Middle frontal gyrus (tissue), 1 donor: ENCODE measurements around the gene KDM5D.
A peak's percentile ranks its signal among the peaks of the same experiment; 100 is the strongest.

Experiments used
- DNase-seq: peaks from one replicate; pipeline ENCODE4 v3.0.0-alpha.2; 2015; ENCODE audit warnings: low spot score; ENCODE audit errors: extremely low spot score

Gene KDM5D

DNA sequence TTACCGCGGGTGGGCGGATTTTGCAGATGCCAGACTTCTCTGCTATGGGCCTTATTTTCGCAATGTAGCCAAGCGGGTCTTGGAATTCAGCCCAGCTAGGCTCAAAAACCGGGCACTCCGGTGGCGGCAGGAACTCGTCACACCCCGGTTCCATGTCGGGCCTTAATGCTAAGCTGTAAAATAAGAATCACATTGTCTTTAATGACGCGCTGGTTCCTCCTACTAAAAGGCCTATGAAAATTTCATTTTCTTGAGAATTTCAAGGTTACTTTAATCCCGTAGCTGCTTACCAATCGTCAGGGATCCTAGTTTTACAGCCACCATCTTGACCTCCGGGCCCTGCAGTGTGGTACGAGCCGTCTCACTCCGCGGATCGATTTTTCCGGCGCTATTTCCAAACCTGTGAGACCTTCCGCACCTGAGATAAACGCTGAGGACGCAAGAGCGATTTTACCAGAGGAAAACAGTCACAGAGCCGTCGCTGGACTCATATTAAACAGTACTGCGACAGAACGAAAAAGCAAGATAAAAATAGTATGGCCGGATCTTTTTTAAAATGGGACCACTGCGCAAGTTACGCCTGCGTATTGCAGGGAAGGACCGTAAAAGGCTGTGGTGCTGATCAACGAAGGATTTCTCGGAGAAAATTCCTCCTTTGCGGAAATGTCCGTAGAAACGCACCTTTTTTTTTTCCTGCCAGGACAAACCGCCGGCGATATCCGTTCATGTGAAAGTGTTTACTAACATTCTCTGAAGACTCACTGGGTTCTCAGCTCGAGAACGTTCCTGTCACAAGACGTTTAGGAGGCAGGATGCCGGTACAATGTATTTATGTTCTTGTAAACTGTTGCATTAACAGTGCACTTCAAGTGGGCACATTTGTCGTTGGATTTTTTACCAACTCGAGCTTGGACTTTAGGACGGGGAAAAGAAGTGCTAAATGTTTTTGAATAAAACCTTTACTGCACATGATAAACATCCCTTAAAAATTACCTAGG, at the start of gene KDM5D:
Gene KDM5D (minus strand): TSS at position 346 of the 998 bp plus-strand sequence. CDS start 192 bp downstream, at position 154.
- peak; percentile 7 for DNase-seq

DNA sequence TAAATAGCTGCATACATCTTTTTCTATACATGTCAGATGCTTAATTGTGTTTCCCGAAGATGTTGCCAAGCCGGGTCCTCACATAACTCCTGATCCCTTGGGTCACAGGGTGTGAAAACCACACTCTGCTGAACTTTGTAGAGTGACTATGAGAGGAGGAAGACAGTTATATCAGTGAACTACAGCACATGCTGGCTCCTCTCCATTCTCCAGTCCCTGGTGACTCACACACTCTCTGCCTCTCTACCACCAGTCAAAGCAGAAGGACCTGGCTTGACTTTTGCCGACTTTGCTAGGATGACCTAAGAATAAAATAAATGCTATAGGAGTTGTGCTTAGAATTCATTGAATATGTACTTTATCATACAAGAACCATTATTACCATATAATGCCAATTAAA, 23.8 kb upstream of the KDM5D start:
- no peak for DNase-seq

DNA sequence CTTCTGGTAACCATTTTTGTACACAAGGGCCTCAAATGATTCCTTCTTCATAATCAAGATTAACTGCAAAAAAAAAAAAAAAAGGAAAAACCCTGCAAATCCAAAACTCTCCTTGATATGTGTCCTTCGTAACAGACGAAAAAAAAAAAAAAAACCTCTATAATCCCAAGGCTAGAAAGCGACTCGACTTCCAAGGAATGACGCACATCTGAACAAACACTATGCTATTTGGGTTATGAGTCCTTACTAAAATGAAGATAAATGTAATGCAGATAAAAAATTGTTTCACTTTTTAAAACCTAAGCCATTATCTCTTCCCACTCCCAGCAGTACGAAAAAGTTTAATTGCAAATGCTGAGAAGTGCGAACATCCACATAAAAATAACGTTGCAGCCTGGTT, 1.2 kb downstream of the KDM5D start:
- no peak for DNase-seq

DNA sequence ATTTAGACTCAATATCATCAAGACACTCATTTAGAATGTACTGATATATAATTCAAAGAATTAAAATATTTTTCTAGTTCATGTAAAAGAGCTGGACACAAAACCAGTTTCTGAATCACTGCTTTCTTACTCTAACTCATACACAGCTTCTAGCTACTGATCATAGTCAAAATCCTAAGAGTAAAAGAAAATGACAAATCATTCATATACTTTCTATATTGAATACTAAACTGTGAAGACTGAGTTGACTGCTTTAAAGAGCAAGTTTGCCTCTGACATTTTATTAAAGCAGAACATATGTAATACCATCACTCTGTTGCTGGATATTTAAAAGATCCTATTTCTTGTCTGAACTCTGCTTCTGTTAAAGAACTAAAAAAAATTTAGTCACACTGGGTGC, 2.4 kb downstream of the KDM5D start:
- DNase-seq: no peak

DNA sequence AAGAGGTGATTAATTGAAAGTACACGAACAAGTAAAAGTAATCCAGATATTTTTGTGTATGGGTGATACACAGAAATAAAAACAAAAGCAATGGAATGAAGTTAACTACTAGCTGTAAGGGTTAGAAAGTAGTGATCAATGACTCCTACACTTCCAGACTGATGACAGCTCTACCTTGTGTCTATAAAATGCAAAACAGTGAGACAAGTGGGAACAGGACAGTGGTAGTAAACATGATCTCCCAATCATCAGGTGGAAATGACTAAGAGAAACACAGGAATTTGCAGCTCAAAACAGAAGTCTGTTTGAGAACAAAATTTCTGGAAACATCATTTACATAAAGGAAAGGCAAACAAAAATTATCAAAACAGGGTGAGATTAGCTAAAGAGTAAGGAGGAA, 10.1 kb downstream of the KDM5D start:
- no peak for DNase-seq

DNA sequence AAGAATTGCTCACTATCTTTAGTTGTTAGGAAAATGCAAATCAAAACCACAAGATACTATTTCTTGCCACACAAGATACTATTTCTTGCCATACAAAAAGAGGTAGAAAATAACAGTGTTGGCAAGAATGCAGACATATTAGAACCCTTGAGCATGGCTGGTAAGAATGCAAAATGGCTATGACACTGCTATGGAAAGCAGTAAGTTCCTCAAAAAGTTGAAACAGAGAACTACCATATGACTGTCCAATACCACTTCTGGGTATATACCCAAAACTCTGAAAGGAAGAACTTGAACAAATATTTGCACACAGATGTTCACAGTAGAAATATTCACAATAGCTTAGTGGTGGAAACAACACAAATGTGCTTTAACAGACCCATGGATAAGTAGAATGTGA, 26.6 kb downstream of the KDM5D start:
- no peak for DNase-seq

DNA sequence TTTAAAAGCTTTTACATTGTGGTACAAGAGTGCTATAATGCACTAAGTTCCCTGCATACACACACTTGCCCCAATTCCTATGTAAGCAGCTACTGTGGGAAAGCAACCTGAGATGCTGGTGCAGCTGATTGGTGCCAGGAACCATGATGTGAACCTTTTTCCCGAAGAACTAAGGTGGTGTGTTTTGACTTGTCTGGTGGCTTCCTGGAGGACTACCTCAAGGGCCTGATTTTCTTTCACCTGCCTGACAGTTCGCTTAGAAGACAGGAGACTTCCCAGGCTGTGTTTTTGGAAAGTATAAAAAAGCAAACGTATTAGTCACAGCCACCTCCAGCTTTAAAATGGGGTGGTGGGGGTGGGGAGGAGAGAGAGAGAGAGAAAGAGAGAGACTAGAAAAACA, 27.4 kb downstream of the KDM5D start:
- no peak for DNase-seq

DNA sequence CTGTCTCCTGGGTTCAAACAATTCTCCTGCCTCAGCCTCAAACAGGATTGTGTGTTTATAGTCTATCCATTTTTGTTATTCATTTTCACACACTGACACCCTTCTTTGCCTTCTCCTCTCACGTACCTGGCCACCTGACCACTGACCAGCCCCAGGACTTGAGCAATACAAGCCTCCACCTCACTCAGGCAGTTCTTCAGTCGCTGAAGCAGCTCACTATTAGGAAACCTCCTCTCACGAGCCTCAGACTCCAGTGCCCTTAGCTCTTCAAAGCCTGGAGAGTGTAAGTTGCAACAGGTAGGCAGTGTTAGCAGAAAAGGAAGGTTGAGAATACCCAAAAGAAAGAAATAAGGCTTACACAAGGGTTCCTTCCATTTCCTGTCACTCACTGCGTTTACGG, 29.3 kb downstream of the KDM5D start:
- no peak for DNase-seq

DNA sequence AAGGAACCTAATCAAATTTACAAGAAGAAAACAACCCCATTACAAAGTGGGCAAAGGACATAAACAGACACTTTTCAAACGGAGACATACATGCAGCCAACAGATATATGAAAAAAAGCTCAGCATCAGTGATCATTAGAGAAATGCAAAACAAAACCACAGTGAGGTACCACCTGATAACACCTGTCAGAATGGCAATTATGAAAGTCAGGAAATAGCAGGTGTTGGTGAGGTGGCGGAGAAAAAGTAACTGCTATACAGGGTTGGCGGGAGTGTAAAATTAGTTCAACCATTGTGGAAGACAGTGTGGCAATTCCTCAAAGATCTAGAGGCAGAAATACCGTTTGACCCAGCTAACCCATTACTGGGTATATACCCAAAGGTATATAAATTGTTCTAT, 31.1 kb downstream of the KDM5D start:
- DNase-seq: no peak

DNA sequence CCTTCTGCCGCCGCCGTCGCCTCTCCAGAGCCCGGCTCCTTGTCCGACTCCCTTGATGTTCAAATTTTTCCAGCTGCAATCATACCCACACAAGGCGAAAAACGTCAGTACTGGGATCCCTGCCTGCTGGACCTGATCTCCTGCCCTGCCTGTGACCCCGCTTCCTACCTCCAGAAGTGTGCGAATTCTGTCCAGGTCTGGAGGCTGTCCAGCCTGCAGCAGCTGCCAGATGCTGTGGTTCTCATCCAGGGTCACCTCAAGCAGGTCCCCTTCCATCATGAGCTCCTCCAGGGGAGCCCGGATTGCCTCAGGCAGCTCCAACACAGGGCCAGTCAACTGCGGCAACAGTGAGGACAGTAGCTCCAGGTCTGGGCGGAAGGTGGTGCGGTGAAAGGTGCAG, 38.3 kb downstream of the KDM5D start:
- no peak for DNase-seq

DNA sequence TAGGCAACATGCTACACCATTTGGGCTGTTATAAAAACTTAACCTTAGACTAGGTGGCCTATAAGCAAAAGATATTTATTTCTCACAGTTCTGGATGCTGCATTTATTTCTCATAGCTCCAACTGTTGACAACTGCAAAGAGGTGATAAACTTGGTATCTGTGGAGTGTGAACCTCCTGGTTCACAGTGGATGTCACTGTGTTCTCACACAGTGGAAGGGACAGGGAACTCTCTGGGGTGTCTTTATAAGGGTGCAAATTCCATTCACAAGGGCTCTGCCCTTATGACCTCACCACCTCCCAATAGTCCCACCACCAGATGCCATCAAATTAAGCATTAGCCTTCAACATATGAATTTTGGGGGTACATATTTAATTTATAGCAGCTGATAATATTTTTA, 46.0 kb downstream of the KDM5D start:
- no peak for DNase-seq

DNA sequence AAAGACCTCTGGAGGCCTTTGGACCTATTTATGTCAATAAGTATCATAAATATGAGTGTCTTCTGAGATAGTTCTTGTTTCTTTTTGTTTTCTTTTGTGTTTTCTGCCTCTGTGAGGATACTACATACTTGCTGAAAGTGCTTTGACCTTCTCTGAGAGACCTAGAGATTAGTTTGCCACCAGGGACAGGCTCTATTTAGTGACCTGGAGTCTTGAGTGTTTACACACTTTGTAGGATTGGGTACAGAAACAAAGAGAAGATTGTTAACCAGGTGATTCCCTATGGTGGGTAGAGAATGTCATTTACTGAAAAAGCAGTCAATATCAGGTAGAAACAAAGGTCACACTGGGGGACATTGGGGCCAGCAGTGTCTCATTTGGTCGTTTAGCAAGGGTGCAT, 63.7 kb downstream of the KDM5D start:
- no peak for DNase-seq
